A673 (cell line): Measurements from ENCODE around the gene TBC1D22A. TPM values are rescaled to one million over a fixed set of nuclear protein-coding genes. Genes with fewer than 3 reads are reported as not detected.

Experiments used
- BruUV-seq: library from RNA; stranded (reverse); fragments of 400-500 nt; replicated peaks from 2 replicates; lab custom pipeline; 2021; lab: Mats Ljungman, UMichigan
- CTCF ChIA-PET: fragments of 300-600 bp; sonication (Branson Sonifier 250); formaldehyde crosslinking; loops from one replicate; lab custom pipeline; 2022; ENCODE audit warnings: antibody characterized with exemption; lab: Charles Lee
- POLR2A ChIA-PET: fragments of 300-600 bp; sonication (Branson Sonifier 250); formaldehyde crosslinking; loops from one replicate; lab custom pipeline; 2022; ENCODE audit warnings: antibody characterized with exemption; ENCODE audit not compliant: low non-redundant PET; lab: Charles Lee
- DNase-seq: peaks from one replicate; pipeline ENCODE4 v3.0.0-alpha.2; 2015; ENCODE audit warnings: low spot score
- H3K27ac ChIP-seq: fragments of 200-600 bp; sonication (generic); 2 replicates; pipeline ENCODE4 v1.5.1; 2016; ENCODE audit warnings: mixed run types, low read depth, mild to moderate bottlenecking, mixed read lengths, antibody characterized with exemption, low read length; ENCODE audit not compliant: poor library complexity, severe bottlenecking
- H3K27me3 ChIP-seq: fragments of 200-600 bp; sonication (generic); replicated peaks from 2 replicates; pipeline ENCODE4 v1.6.1; 2017; ENCODE audit warnings: mixed run types, low read depth, mild to moderate bottlenecking, mixed read lengths, antibody characterized with exemption, low read length; ENCODE audit not compliant: insufficient read depth, poor library complexity
- H3K36me3 ChIP-seq: fragments of 200-600 bp; sonication (generic); 2 replicates; pipeline ENCODE4 v1.6.1; 2016; ENCODE audit warnings: mixed run types, mild to moderate bottlenecking, mixed read lengths, antibody characterized with exemption, low read length; ENCODE audit not compliant: insufficient read depth, poor library complexity, severe bottlenecking
- H3K4me1 ChIP-seq: fragments of 200-600 bp; sonication (generic); 2 replicates; pipeline ENCODE4 v1.6.1; 2017; ENCODE audit warnings: mixed run types, mild to moderate bottlenecking, mixed read lengths, antibody characterized with exemption, low read length; ENCODE audit not compliant: insufficient read depth, poor library complexity, severe bottlenecking
- H3K4me3 ChIP-seq: fragments of 200-600 bp; sonication (generic); 2 replicates; pipeline ENCODE4 v1.5.1; 2016; ENCODE audit warnings: low read depth, mixed run types, mild to moderate bottlenecking, mixed read lengths, low read length; ENCODE audit not compliant: poor library complexity, severe bottlenecking
- H3K9me3 ChIP-seq: fragments of 200-600 bp; sonication (generic); 2 replicates; pipeline ENCODE4 v1.6.1; 2016; ENCODE audit warnings: mixed run types, low read depth, mild to moderate bottlenecking, mixed read lengths, antibody characterized with exemption, low read length; ENCODE audit not compliant: poor library complexity, severe bottlenecking
- CTCF ChIP-seq: fragments of 300-800, 200-600 bp; sonication (generic); conservative IDR thresholded peaks from 2 replicates; pipeline ENCODE4 v1.5.1; 2017; ENCODE audit warnings: low read depth, mild to moderate bottlenecking, antibody characterized with exemption, low read length, moderate library complexity, mixed read lengths
- EZH2 ChIP-seq: fragments of 200-600 bp; sonication (generic); IDR thresholded peaks from 2 replicates; pipeline ENCODE4 v1.6.1; 2017; ENCODE audit warnings: borderline replicate concordance, low read depth, mild to moderate bottlenecking, mixed read lengths, antibody characterized with exemption, low read length; ENCODE audit not compliant: poor library complexity, severe bottlenecking
- intact Hi-C: fragments of 100-400 bp; cut with micrococcal nuclease; formaldehyde crosslinking; loops from one replicate; pipeline ENCODE4 v1.10.0; 2022; ENCODE audit not compliant: unreplicated experiment
- total RNA-seq: library from RNA; stranded (reverse); gene quantifications from 2 replicates; pipeline ENCODE4 v1.2.3, GENCODE V29; 2021

Gene TBC1D22A
- total RNA-seq, 1 experiment from 2014 or later = 22.5 TPM

GRCh38 chr22:46853191-46853590, 90.7 kb downstream of the TBC1D22A start:
- Histone ChIP-seq H3K4me3 (no peak overlapping the region), H3K27ac (no peak overlapping the region), H3K4me1 (peaks cover 12% of the 10 kb centered on the region), H3K9me3 (no peaks in the 10 kb centered on the region), H3K36me3 (no peaks in the 10 kb centered on the region), H3K27me3 (no peaks in the 10 kb centered on the region)
- intact Hi-C loops = no loop called here
- ChIA-PET POLR2A (no interaction called here), CTCF (no interaction called here)
- TF ChIP-seq EZH2 (no peak), CTCF (no peak)
- BruUV-seq = no TSS peak
- DNase-seq = no peak

DNA sequence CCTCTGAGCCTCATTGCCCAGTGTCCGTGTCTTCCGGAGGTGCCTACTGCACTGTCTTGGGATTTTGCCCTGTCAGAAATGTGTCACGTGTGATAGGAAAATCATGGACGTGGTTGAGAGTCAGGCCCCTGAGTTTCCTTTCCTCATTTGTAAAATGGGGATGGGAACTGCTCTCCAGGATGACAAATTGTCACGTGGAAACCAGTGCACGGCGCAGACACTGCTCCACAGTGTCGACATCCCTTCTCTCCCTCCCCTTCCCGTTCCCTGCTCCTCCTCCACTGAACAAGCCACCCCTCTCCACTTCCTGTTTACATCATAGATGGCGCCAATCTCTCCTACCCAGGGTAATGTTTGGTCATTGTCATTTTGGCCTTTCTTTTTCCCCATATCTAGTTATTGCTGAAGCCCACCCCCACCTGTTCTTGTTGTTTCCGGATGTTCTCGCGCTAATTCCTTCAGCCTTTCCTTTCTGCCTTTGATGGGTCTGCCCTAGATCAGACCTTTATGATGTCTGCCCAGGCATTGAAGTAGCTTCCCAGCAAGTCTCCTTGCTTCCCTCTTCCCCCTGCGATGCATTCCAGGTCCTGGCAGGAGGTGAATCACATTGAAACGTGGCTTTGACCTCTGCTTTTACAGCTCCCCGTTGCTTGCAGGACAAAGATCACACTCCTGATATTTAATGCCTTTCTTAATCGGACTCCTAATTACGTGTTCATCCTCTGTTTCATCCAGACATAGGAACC, 91.8 kb downstream of the TBC1D22A start:
- H3K9me3 ChIP-seq = no peaks in the 10 kb centered on the region
- H3K27ac ChIP-seq = no peak overlapping the region
- TF ChIP-seq EZH2 = no peak
- TF ChIP-seq CTCF = no peak
- no peak for DNase-seq
- H3K4me3 ChIP-seq = no peak overlapping the region
- peaks cover 12% of the 10 kb centered on the region for H3K4me1 ChIP-seq
- no peaks in the 10 kb centered on the region for H3K36me3 ChIP-seq
- no peaks in the 10 kb centered on the region for H3K27me3 ChIP-seq
- intact Hi-C loops = no loop called here
- CTCF ChIA-PET = no interaction called here
- POLR2A ChIA-PET = no interaction called here
- BruUV-seq = no TSS peak

- Histone ChIP-seq H3K4me1 (peaks cover 12% of the 10 kb centered on the region), H3K36me3 (no peaks in the 10 kb centered on the region), H3K9me3 (no peaks in the 10 kb centered on the region), H3K4me3 (no peak overlapping the region), H3K27me3 (no peaks in the 10 kb centered on the region), H3K27ac (no peak overlapping the region)
- DNase-seq = no peak
- intact Hi-C loops = no loop called here
- TF ChIP-seq CTCF (no peak), EZH2 (no peak)
- ChIA-PET POLR2A (no interaction called here), CTCF (no interaction called here)
- BruUV-seq = no TSS peak
These were observed 93.2 kb downstream of the TBC1D22A start for GRCh38 chr22:46855681-46856080.
